ENCODE measurements around the gene ZSWIM3.

Gene ZSWIM3

DNA sequence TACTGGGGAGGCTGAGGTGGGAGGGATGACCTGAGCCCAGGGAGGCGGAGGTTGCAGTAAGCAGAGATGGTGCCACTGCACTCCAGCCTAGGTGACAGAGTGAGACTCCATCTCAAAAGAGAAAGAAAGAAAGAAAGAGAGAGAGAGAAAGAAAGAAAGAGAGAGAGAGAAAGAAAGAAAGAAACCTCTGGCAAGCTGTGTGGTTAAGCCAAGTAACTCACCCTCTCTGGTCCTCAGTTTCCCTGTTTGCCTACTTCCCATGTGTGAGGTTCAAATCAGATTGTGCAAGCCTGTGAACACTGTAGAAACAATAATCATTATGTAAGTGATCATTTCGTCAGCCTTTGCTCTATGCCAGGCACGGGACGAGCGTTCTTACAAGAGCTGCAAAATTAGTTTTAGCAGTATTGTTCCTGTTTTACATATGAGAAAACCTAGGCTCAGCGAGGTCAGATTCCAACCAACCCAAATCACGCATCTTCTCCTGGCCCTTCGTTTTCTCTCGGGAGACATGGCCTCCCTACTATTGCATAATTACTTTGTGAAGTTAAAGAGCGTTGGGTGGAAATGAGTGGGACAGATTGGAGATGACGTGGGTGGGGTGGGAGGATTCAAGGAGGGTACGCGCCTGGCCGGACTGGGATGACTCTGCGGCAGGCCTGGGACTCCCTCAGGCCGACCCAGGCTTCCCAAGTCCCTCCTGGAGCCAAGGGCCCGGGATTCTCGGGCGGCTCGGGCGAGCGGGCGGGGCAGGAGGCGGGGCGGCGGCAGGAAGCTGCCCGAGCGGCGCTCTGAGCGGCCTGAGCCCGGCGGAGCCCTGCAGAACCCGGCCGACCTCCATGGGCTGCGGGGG is 24.2 kb upstream of the ZSWIM3 start, which contains the start of gene SNX21:
Gene SNX21, plus strand, starts transcription at position 770 of the 853 bp plus-strand sequence. CDS start 121 bp downstream, outside the sequence.
- peak; percentile 89 for DNase-seq (ENCODE audit: low read depth)

DNA sequence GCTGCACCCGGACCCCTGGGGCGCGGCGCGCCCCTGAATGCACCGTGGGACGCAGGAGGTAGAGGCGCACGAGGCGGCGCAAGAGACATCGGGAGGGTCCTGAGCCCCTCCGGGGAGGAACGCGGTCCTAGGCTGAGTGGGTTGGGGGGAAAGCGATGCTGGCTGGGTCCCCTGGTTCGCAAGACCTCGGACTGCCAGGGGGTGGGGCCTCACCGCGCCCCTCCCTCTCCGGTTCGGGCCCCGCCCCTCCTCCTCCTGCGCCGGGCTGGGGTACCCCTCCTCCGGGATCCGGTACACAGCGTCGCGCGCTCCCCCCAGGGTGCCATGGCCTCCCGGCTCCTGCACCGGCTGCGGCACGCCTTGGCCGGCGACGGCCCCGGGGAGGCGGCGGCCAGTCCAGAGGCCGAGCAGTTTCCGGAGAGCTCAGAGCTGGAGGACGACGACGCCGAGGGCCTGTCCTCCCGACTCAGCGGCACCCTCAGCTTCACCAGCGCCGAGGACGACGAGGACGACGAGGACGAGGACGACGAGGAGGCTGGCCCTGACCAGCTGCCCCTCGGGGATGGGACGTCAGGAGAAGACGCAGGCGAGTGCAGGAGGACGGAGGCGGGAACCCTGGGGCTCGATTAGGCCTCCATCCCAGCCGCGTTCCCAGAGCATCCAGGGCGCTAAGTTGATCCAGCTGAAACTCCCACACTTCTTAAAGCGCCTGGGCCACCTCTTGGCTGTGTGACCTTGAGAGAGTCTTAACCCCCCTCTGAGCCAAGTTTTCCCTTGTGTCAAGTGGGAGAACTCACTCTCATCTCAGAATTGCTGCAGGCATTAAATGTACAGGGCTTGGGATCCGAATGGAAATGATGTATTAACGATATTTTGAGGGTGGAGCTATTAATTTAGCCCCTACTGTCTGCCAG is 23.3 kb upstream of the ZSWIM3 start:
- DNase-seq (ENCODE audit: low read depth), result peak; percentile 41

- DNase-seq (ENCODE audit: low read depth), result no peak
Measured at GRCh38 chr20:45834797-45835161, 22.6 kb upstream of the ZSWIM3 start.

- DNase-seq (ENCODE audit: low read depth), result no peak
Measured at GRCh38 chr20:45835329-45835765, 22.1 kb upstream of the ZSWIM3 start.

DNA sequence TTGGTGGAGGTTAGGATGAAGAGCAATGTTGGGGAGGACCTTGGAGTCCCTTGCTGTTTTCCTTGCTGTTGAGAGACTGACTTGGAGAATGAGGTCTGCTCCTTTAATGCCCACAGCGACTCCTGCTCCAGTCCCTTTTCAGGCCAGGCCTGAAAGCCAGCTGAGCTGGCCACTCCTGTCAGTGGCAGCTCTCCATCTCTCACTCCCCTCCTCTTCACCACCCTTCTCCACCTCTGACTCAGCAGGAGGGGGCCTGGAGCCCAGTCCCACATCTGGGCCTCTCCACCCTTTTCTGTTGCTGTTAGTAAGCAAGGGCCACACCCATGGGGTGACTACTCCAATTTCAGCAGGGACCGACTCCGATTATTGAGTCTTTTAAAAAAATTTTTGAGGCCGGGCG is 21.6 kb upstream of the ZSWIM3 start:
- no peak for DNase-seq (ENCODE audit: low read depth)

- DNase-seq (ENCODE audit: low read depth), result peak; percentile 46
Measured at GRCh38 chr20:45836841-45837240, 20.6 kb upstream of the ZSWIM3 start.

DNA sequence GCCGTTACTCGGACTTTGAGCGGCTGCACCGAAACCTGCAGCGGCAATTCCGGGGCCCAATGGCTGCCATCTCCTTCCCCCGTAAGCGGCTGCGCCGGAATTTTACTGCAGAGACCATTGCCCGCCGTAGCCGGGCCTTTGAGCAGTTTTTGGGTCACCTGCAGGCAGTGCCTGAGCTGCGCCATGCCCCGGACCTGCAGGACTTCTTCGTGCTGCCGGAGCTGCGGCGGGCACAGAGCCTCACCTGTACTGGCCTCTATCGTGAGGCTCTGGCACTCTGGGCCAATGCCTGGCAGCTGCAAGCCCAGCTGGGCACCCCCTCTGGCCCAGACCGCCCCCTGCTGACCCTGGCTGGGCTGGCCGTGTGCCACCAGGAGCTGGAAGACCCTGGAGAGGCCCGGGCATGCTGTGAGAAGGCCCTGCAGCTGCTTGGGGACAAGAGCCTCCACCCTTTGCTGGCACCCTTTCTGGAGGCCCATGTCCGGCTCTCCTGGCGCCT is 16.7 kb upstream of the ZSWIM3 start:
- no peak for DNase-seq (ENCODE audit: low read depth)

- DNase-seq (ENCODE audit: low read depth), result no peak
Measured at GRCh38 chr20:45841407-45842129, 15.8 kb upstream of the ZSWIM3 start.

GRCh38 chr20:45842169-45842812 is 15.1 kb upstream of the ZSWIM3 start:
- DNase-seq (ENCODE audit: low read depth), result peak; percentile 68

DNA sequence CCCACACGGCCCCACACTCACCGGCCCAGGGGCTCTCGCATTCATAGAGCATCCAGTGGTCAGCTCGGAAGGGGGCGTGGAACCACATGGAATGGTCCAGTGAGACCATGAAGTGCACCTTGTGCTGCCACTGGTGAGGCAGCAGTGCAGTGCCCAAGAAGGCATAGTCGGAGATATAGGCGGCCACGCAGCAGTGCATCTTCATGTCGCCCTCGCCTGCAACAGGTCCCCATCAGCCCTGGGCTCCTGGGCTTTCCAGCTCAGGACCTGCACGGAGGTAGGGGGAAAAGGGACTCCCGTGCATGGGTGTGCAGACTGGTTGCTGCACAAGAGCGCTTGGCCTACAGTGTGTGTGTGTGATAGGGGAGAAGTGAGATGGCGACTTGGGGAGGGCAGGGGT is 13.9 kb upstream of the ZSWIM3 start:
- no peak for DNase-seq (ENCODE audit: low read depth)

DNA sequence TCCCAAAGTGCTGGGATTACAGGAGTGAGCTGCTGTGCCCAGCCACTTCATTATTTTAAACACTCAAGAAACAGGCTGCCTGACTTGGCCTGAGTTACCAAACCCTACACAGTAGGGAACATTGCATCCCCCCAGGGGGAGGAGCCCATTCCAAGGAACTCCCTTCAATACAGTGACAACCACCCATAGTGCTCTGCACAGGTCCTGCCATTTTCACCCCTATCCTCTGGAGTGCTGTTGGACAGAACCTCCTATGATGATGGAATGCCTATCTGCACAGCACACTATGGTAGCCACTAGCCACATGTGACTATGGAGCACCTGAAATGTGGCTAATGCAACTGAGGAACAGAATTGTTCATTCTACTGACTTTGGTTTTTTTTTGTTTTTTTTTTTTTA is 12.0 kb upstream of the ZSWIM3 start:
- no peak for DNase-seq (ENCODE audit: low read depth)

- DNase-seq (ENCODE audit: low read depth), result no peak
Measured at GRCh38 chr20:45848421-45848820, 9.0 kb upstream of the ZSWIM3 start.

GRCh38 chr20:45848969-45849582 is 8.3 kb upstream of the ZSWIM3 start:
- DNase-seq (ENCODE audit: low read depth), result no peak

GRCh38 chr20:45850238-45850637 is 7.2 kb upstream of the ZSWIM3 start:
- no peak for DNase-seq (ENCODE audit: low read depth)

- no peak for DNase-seq (ENCODE audit: low read depth)
Measured at GRCh38 chr20:45850926-45851325, 6.5 kb upstream of the ZSWIM3 start.

DNA sequence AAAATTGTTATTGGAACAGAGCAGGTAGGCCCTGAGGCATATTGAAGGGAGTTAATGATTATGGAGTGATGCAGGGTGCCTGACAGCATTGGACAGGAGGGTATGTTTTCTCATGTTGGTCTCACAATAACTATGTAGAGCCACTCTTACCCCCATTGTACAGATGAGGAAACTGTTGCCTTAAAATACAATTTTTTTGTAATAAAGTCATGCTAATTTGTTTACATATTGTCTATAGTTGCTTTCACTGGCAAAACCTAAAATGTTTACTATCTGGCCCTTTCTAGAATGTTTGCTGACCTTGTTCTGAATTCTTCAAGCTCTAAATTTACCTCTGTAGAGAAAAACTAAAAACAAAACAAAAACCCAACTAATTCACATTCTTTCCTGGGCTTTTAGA is 5.9 kb upstream of the ZSWIM3 start:
- no peak for DNase-seq (ENCODE audit: low read depth)

GRCh38 chr20:45852326-45852725 is 5.1 kb upstream of the ZSWIM3 start:
- no peak for DNase-seq (ENCODE audit: low read depth)

DNA sequence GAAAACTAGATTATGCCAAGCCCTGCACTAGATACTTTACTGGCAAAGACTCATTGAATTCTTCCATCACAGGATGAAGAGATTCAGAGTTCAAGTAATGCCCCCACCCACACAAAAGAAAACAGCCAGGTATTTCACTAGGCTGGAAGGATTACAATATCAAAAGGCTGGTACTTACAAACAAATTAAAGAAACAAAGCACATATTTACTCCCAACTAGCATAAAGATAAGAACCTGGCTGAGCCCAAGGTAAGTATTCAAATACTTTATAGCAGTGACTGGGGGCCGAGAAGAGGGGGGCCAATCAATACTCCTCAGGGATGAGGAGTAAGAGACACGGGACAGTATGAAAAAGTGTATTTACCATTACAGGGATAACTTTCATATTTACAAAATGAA is 3.9 kb upstream of the ZSWIM3 start:
- no peak for DNase-seq (ENCODE audit: low read depth)

- DNase-seq (ENCODE audit: low read depth), result peak; percentile 24
Measured at GRCh38 chr20:45857882-45858216, 435 bp downstream of the ZSWIM3 start.

DNA sequence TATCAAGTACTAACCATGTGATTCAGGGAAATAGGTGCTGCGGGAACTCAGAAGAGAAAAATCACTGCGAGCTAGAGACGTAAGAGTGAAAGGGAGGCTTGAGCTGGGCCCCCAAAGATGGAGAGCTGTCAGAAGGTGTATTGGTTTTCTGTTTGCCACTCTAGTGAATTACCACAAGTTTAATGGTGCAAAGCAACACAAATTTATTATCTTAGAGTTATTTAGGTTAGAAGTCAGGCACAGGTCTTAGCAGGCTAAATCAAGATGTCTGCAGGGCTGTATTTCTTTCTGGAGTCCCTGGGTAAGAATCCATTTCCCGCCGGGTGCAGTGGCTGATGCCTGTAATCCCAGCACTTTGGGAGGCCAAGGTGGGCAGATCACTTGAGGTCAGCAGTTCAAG is 2.5 kb downstream of the ZSWIM3 start:
- DNase-seq (ENCODE audit: low read depth), result no peak

- DNase-seq (ENCODE audit: low read depth), result peak; percentile 42
Measured at GRCh38 chr20:45860560-45861220, 3.3 kb downstream of the ZSWIM3 start.
